GM23338 (cell line): ENCODE results near the gene CFTR. TPM values are rescaled to one million over a fixed set of nuclear protein-coding genes. Genes with fewer than 3 reads are reported as not detected.
A peak's percentile ranks its signal among the peaks of the same experiment; 100 is the strongest.

Source experiments
- ATAC-seq: fragments of 200-7000 bp; cut with Tn5 transposase; 3 replicates; pipeline ENCODE4 v1.9.1; 2020
- DNase-seq: peaks from one replicate; pipeline ENCODE4 v3.0.0-alpha.2; 2015; ENCODE audit warnings: low spot score
- H2AFZ ChIP-seq: fragments of 200-600 bp; sonication (generic); 2 replicates; pipeline ENCODE4 v1.8.0; 2016; ENCODE audit warnings: antibody characterized with exemption, mild to moderate bottlenecking, moderate library complexity
- H3F3A ChIP-seq: fragments of 200-600 bp; sonication (generic); replicated peaks from 2 replicates; pipeline ENCODE4 v1.8.0; 2017; ENCODE audit warnings: antibody characterized with exemption, mixed run types, low read depth
- H3K27ac ChIP-seq: fragments of 200-600 bp; sonication (generic); 2 replicates; pipeline ENCODE4 v1.6.1; 2016; ENCODE audit warnings: low read depth
- H3K27me3 ChIP-seq: fragments of 200-600 bp; sonication (generic); 2 replicates; pipeline ENCODE4 v1.8.0; 2016; ENCODE audit warnings: mild to moderate bottlenecking, mixed run types, moderate library complexity; ENCODE audit not compliant: insufficient read depth
- H3K36me3 ChIP-seq: fragments of 200-600 bp; sonication (generic); 2 replicates; pipeline ENCODE4 v1.8.0; 2016; ENCODE audit warnings: mild to moderate bottlenecking; ENCODE audit not compliant: insufficient read depth
- H3K4me1 ChIP-seq: fragments of 200-600 bp; sonication (generic); 2 replicates; pipeline ENCODE4 v1.8.0; 2016; ENCODE audit warnings: mild to moderate bottlenecking, moderate library complexity; ENCODE audit not compliant: insufficient read depth
- H3K4me2 ChIP-seq: fragments of 200-600 bp; sonication (generic); 2 replicates; pipeline ENCODE4 v1.7.1; 2017; ENCODE audit warnings: mixed run types
- H3K4me3 ChIP-seq: fragments of 200-600 bp; sonication (generic); 2 replicates; pipeline ENCODE4 v1.6.1; 2016; ENCODE audit warnings: mixed run types
- H3K79me2 ChIP-seq: fragments of 200-600 bp; sonication (generic); replicated peaks from 2 replicates; pipeline ENCODE4 v1.8.0; 2017; ENCODE audit warnings: mild to moderate bottlenecking; ENCODE audit not compliant: insufficient read depth
- H3K9me2 ChIP-seq: fragments of 200-600 bp; sonication (generic); 2 replicates; pipeline ENCODE4 v1.8.0; 2017; ENCODE audit not compliant: insufficient read depth
- H4K20me1 ChIP-seq: fragments of 200-600 bp; sonication (generic); replicated peaks from 2 replicates; pipeline ENCODE4 v1.8.0; 2017; ENCODE audit warnings: mild to moderate bottlenecking; ENCODE audit not compliant: insufficient read depth
- H3K27ac Mint-ChIP-seq: 2 replicates; pipeline ENCODE4 v1.8.0; 2020; ENCODE audit warnings: inconsistent platforms, mild to moderate bottlenecking, moderate library complexity, mixed read lengths
- H3K27me3 Mint-ChIP-seq: 3 replicates; pipeline ENCODE4 v1.8.0; 2022; ENCODE audit warnings: low read depth, mild to moderate bottlenecking, moderate library complexity, mixed read lengths, inconsistent platforms; ENCODE audit not compliant: insufficient read depth, poor library complexity
- H3K36me3 Mint-ChIP-seq: 3 replicates; pipeline ENCODE4 v1.8.0; 2021; ENCODE audit warnings: low read depth, mild to moderate bottlenecking, inconsistent platforms, moderate library complexity, mixed read lengths
- H3K4me1 Mint-ChIP-seq: 3 replicates; pipeline ENCODE4 v1.8.0; 2020; ENCODE audit warnings: mild to moderate bottlenecking, inconsistent platforms, mixed read lengths
- H3K4me3 Mint-ChIP-seq: 3 replicates; pipeline ENCODE4 v1.8.0; 2021; ENCODE audit warnings: moderate library complexity, mild to moderate bottlenecking, inconsistent platforms, mixed read lengths
- H3K9me3 Mint-ChIP-seq: 3 replicates; pipeline ENCODE4 v1.8.0; 2020; ENCODE audit warnings: moderate library complexity, mild to moderate bottlenecking, inconsistent platforms, mixed read lengths
- CREB1 ChIP-seq: fragments of 250-450 bp; sonication (Bioruptor Pico); IDR thresholded peaks from 2 replicates; pipeline ENCODE4 v1.5.0; 2020; ENCODE audit warnings: low read depth, mild to moderate bottlenecking, moderate library complexity
- CTCF ChIP-seq, 2 experiments: fragments of 200-600 bp in 1 of 2; sonication (generic) in 1 of 2; conservative IDR thresholded peaks; 2 replicates each; pipeline versions ENCODE4 v1.5.1 to v1.6.1; 2016 to 2017; ENCODE audit warnings: antibody characterized with exemption in 2 of 2, low read depth in 2 of 2, mild to moderate bottlenecking in 2 of 2, moderate library complexity in 1 of 2
- EZH2 ChIP-seq: fragments of 200-600 bp; sonication (generic); IDR thresholded peaks from one replicate; pipeline ENCODE4 v1.8.0; 2017; ENCODE audit warnings: antibody characterized with exemption, mild to moderate bottlenecking, low read depth; ENCODE audit not compliant: unreplicated experiment
- EZH2phosphoT487 ChIP-seq: fragments of 200-600 bp; sonication (generic); IDR thresholded peaks from one replicate; pipeline ENCODE4 v1.8.1; 2018; ENCODE audit warnings: antibody characterized with exemption; ENCODE audit not compliant: unreplicated experiment
- JUNB ChIP-seq: IDR thresholded peaks from one replicate; pipeline ENCODE4 v1.6.1; 2016; ENCODE audit warnings: antibody characterized with exemption; ENCODE audit not compliant: unreplicated experiment
- POLR2AphosphoS5 ChIP-seq: IDR thresholded peaks from 2 replicates; pipeline ENCODE4 v1.6.1; 2016; ENCODE audit warnings: antibody characterized with exemption, low read depth
- REST ChIP-seq: IDR thresholded peaks from one replicate; pipeline ENCODE4 v1.6.1; 2018; ENCODE audit warnings: antibody characterized with exemption; ENCODE audit not compliant: unreplicated experiment
- STAT1 ChIP-seq: IDR thresholded peaks from one replicate; pipeline ENCODE4 v1.6.1; 2016; ENCODE audit warnings: antibody characterized with exemption; ENCODE audit not compliant: unreplicated experiment
- ZNF114 ChIP-seq: fragments of 250-450 bp; sonication (Bioruptor Pico); IDR thresholded peaks from 2 replicates; pipeline ENCODE4 v1.5.0; 2020; ENCODE audit warnings: mild to moderate bottlenecking, moderate library complexity
- ZNF331 ChIP-seq: fragments of 250-450 bp; sonication (Bioruptor Pico); IDR thresholded peaks from 2 replicates; pipeline ENCODE4 v1.5.0; 2020; ENCODE audit warnings: low read depth, mild to moderate bottlenecking, moderate library complexity
- polyA plus RNA-seq: library from polyadenylated mRNA; unstranded; fragments of >200 nt; fragmentation: Nextera tagmentation; extraction: Ambion mirVana; gene quantifications from 2 replicates; pipeline ENCODE4 v1.2.1, GENCODE V29; 2016
- total RNA-seq: library from RNA; depleted of rRNA; stranded (reverse); fragments of >200 nt; shearing (Covaris generic); gene quantifications from 2 replicates; pipeline ENCODE4 v1.2.3, GENCODE V29; 2014

Gene CFTR
- total and polyA plus RNA-seq, 2 experiments from 2014 or later: 0.45 to 1.2 TPM

GRCh38 chr7:117530390-117530789 is 50.6 kb downstream of the CFTR start:
- Histone ChIP-seq H3K9me2 (no peaks in the 10 kb centered on the region), H4K20me1 (no peaks in the 10 kb centered on the region), H3K4me3 (no peak overlapping the region), H3K4me1 (no peaks in the 10 kb centered on the region), H2AFZ (no peak overlapping the region), H3K36me3 (no peaks in the 10 kb centered on the region), H3K27ac (no peak overlapping the region), H3F3A (no peaks in the 10 kb centered on the region), H3K4me2 (no peak overlapping the region), H3K79me2 (no peaks in the 10 kb centered on the region), H3K27me3 (no peaks in the 10 kb centered on the region)
- no peak overlapping the region for H3K27ac Mint-ChIP-seq
- H3K9me3 Mint-ChIP-seq: no peaks in the 10 kb centered on the region
- H3K36me3 Mint-ChIP-seq: no peaks in the 10 kb centered on the region
- ATAC-seq (no peak), DNase-seq (no peak)
- H3K4me1 Mint-ChIP-seq: no peaks in the 10 kb centered on the region
- no peak for TF ChIP-seq EZH2
- TF ChIP-seq EZH2phosphoT487: no peak
- TF ChIP-seq REST: no peak
- no peak for TF ChIP-seq STAT1
- no peak for TF ChIP-seq ZNF331
- H3K27me3 Mint-ChIP-seq: no peaks in the 10 kb centered on the region
- no peak overlapping the region for H3K4me3 Mint-ChIP-seq

GRCh38 chr7:117531595-117532244 is 51.9 kb downstream of the CFTR start:
- H3K27ac ChIP-seq: no peak overlapping the region
- no peak for TF ChIP-seq EZH2
- no peak for TF ChIP-seq ZNF114 (CRISPR knock-in tag)
- TF ChIP-seq CREB1 (CRISPR knock-in tag): no peak
- no peak for TF ChIP-seq JUNB
- TF ChIP-seq REST: no peak
- TF ChIP-seq POLR2AphosphoS5: no peak
- TF ChIP-seq STAT1: no peak
- TF ChIP-seq CTCF (conservative IDR thresholded peaks at IDR 0.05; ENCODE audit: low read depth in 2 of 2): no peak
- TF ChIP-seq EZH2phosphoT487: no peak

More at GRCh38 chr7:117531595-117532244, 51.9 kb downstream of the CFTR start:
- Mint-ChIP-seq H3K27me3 (no peaks in the 10 kb centered on the region), H3K36me3 (no peaks in the 10 kb centered on the region), H3K27ac (peak overlapping the region; percentile 68; the same call in 1 of the 2 replicates), H3K4me3 (no peak overlapping the region), H3K4me1 (no peaks in the 10 kb centered on the region), H3K9me3 (no peaks in the 10 kb centered on the region)
- Histone ChIP-seq H3K79me2 (no peaks in the 10 kb centered on the region), H3K4me2 (no peak overlapping the region), H4K20me1 (no peaks in the 10 kb centered on the region), H3F3A (no peaks in the 10 kb centered on the region), H3K36me3 (no peaks in the 10 kb centered on the region), H2AFZ (no peak overlapping the region), H3K9me2 (no peaks in the 10 kb centered on the region), H3K4me1 (no peaks in the 10 kb centered on the region), H3K4me3 (no peak overlapping the region), H3K27me3 (no peaks in the 10 kb centered on the region)
- ATAC-seq (no peak), DNase-seq (no peak)
